ENCODE data around the gene RNF111. TPM values are rescaled to one million over a fixed set of nuclear protein-coding genes. Genes with fewer than 3 reads are reported as not detected.

RNF111 gene
- 39.4 TPM for total RNA-seq

GRCh38 chr15:58987491-58988005 is at the start of gene RNF111:
TSS of gene RNF111 (plus strand) at chr15:58987663. CDS start at chr15:59030823, 43,160 bp downstream.

DNA sequence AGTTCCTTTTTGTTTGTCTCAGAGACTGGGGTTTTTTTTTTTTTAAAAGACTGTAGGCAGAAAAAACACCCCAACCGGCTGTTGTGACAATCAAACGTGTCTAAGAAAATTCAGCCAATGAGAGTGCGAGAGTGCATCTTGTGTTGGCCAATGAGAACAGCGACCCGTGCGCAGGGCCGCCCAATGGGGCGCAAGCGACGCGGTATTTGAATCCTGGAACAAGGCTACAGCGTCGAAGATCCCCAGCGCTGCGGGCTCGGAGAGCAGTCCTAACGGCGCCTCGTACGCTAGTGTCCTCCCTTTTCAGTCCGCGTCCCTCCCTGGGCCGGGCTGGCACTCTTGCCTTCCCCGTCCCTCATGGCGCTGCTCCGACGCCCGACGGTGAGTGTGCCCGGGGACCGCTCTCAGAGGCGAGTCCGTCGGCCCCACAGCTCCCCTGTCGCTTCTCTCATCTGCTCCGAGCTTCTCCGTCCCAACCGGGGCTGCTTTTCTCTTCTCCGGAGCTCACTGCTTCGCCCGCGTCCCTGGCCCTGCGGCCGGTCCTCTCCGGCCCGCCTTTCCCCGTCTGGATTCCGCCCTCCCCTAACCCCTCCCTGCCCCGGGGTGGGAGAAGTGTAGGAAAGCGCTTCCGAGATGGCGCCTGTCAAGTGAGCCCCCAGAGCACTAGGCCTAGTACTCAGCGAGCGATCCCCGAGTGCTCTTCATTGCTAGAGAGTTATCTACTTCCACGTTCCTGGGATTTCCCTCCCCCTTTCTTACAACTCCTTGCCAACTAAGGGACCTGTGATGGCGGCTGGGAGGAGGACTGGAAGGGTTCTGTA is 117.7 kb downstream of the RNF111 start, which contains the start of gene CCNB2:
Gene CCNB2 (plus strand): TSS at position 235 of the 821 bp plus-strand sequence. CDS start 123 bp downstream, at position 358.

Other genes with a start within 250 kb of the RNF111 start
- 66.2 TPM for gene ADAM10, start 238.0 kb upstream of the RNF111 start, total RNA-seq
- 50.3 TPM for gene MINDY2, start 216.4 kb upstream of the RNF111 start, total RNA-seq
- gene SLTM, start 54.0 kb upstream of the RNF111 start, total RNA-seq: 88.3 TPM
- gene CCNB2, start 117.5 kb downstream of the RNF111 start, total RNA-seq: 11.8 TPM
- not detected for gene LDHAL6B, start 219.2 kb downstream of the RNF111 start, total RNA-seq